ENCODE results near the gene DICER1. TPM values are rescaled to one million over a fixed set of nuclear protein-coding genes. Genes with fewer than 3 reads are reported as not detected.

The DICER1 gene
- polyA plus RNA-seq, 3 donors = 26.5 to 38.4 (median 34.7) TPM

DNA sequence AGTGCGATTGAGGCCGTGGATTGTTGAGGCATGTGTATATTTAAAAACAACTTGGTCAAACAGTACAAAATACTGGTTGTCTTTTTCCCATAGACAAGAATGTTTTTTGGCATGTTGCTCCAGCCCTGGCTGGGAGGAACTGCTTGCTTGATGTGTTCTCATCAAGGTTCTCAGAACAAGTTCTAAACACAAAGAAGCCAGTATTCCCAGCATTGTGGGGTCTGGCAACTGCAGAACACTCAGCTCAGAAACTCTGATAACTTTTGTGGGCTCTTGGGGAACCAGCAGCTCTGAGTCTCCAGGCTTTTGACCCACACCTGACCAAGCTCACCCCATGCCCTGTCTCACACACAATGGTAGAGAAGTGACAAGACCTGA lies 27.1 kb upstream of the DICER1 start:
- Histone ChIP-seq H3K9ac (ENCODE audit: insufficient read depth, low read length, poor library complexity, severe bottlenecking) (no peak overlapping the region), H3K27me3 (ENCODE audit: control insufficient read depth in 2 of 2, insufficient read depth in 2 of 2, low read length in 2 of 2) (no peaks in the 10 kb centered on the region), H3K36me3 (replicated peaks in 1 of 2; ENCODE audit: control insufficient read depth in 1 of 2, insufficient read depth in 2 of 2, low read length in 2 of 2) (no peaks in the 10 kb centered on the region), H3K4me3 (replicated peaks in 1 of 3; ENCODE audit: low read depth in 2 of 3, low read length in 3 of 3) (peak overlapping the region in 1 of 3 experiments; percentile 72), H3K9me3 (replicated peaks in 1 of 2; ENCODE audit: control insufficient read depth in 1 of 2, insufficient read depth in 1 of 2, low read length in 2 of 2) (peaks cover 0 to 5% of the 10 kb centered on the region in 2 donors), H3K4me2 (replicated peaks; ENCODE audit: extremely low read depth, low read length, poor library complexity, severe bottlenecking) (no peak overlapping the region), H3K4me1 (ENCODE audit: control insufficient read depth in 1 of 2, insufficient read depth in 2 of 2, low read length in 2 of 2) (peaks cover 63 to 70% of the 10 kb centered on the region in 2 donors), H2AFZ (ENCODE audit: insufficient read depth, low read depth, low read length, poor library complexity, severe bottlenecking) (no peak overlapping the region), H3K27ac (ENCODE audit: low read depth in 1 of 2, low read length in 2 of 2) (peak overlapping the region; percentile 92 to 96), H4K20me1 (ENCODE audit: insufficient read depth, low read length) (no peaks in the 10 kb centered on the region), H3K79me2 (ENCODE audit: insufficient read depth, low read length) (peaks cover 15% of the 10 kb centered on the region)
- TF ChIP-seq CTCF (IDR thresholded peaks at IDR 0.05) = no peak
- 48% methylated on average over 2 of the region's 2 CpGs for WGBS (ENCODE audit: insufficient coverage)
- Mint-ChIP-seq H3K4me3 (no peak overlapping the region), H3K27me3 (ENCODE audit: low read depth in 3 of 3) (peaks cover 0 to 2% (median 1%) of the 10 kb centered on the region in 3 donors), H3K27ac (peak overlapping the region; percentile 85 to 100 (median 98)), H3K36me3 (peaks cover 24 to 26% of the 10 kb centered on the region in 2 donors), H3K9me3 (peaks cover 0 to 10% (median 7%) of the 10 kb centered on the region in 7 donors), H3K4me1 (peaks cover 67% of the 10 kb centered on the region)
- DNase-seq = no peak
- intact Hi-C loops (cut with micrococcal nuclease) = loop anchor here in 1 of 2 donors (10.0 kb wide), 1 partner anchor 140 kb away; no protein-coding TSS in a partner anchor

- Histone ChIP-seq H3K9me3 (replicated peaks in 1 of 2; ENCODE audit: control insufficient read depth in 1 of 2, insufficient read depth in 1 of 2, low read length in 2 of 2) (peaks cover 0 to 5% of the 10 kb centered on the region in 2 donors), H3K4me3 (replicated peaks in 1 of 3; ENCODE audit: low read depth in 2 of 3, low read length in 3 of 3) (peak overlapping the region in 1 of 3 experiments; percentile 46), H3K79me2 (ENCODE audit: insufficient read depth, low read length) (peaks cover 15% of the 10 kb centered on the region), H3K4me1 (ENCODE audit: control insufficient read depth in 1 of 2, insufficient read depth in 2 of 2, low read length in 2 of 2) (peaks cover 59 to 64% of the 10 kb centered on the region in 2 donors), H3K27ac (ENCODE audit: low read depth in 1 of 2, low read length in 2 of 2) (peak overlapping the region in 1 of 2 donors; percentile 96), H3K9ac (ENCODE audit: insufficient read depth, low read length, poor library complexity, severe bottlenecking) (no peak overlapping the region), H3K27me3 (ENCODE audit: control insufficient read depth in 2 of 2, insufficient read depth in 2 of 2, low read length in 2 of 2) (no peaks in the 10 kb centered on the region), H2AFZ (ENCODE audit: insufficient read depth, low read depth, low read length, poor library complexity, severe bottlenecking) (peak overlapping the region; percentile 55), H3K36me3 (replicated peaks in 1 of 2; ENCODE audit: control insufficient read depth in 1 of 2, insufficient read depth in 2 of 2, low read length in 2 of 2) (no peaks in the 10 kb centered on the region), H4K20me1 (ENCODE audit: insufficient read depth, low read length) (no peaks in the 10 kb centered on the region), H3K4me2 (replicated peaks; ENCODE audit: extremely low read depth, low read length, poor library complexity, severe bottlenecking) (peak overlapping the region; percentile 51)
- peaks cover 0 to 10% (median 6%) of the 10 kb centered on the region in 7 donors for H3K9me3 Mint-ChIP-seq
- peaks cover 23 to 24% of the 10 kb centered on the region in 2 donors for H3K36me3 Mint-ChIP-seq
- no peak for TF ChIP-seq CTCF (IDR thresholded peaks at IDR 0.05)
- DNase-seq = peak in 2 of 3 donors; percentile 15 to 23
- no CpG with 5 or more reads among the region's 6 CpGs for WGBS (ENCODE audit: insufficient coverage)
- H3K27ac Mint-ChIP-seq = peak overlapping the region; percentile 85 to 99 (median 97)
- peaks cover 62% of the 10 kb centered on the region for H3K4me1 Mint-ChIP-seq
- intact Hi-C loops (cut with micrococcal nuclease) = loop anchor here in 1 of 2 donors (10.0 kb wide), 1 partner anchor 141 kb away; no protein-coding TSS in a partner anchor
- H3K4me3 Mint-ChIP-seq = peak overlapping the region in 1 of 2 donors; percentile 32
- H3K27me3 Mint-ChIP-seq (ENCODE audit: low read depth in 3 of 3) = peaks cover 0 to 2% (median 1%) of the 10 kb centered on the region in 3 donors
Observed at GRCh38 chr14:95183532-95184412, 26.4 kb upstream of the DICER1 start.

All from CD14-positive monocyte (primary cell).